Right lobe of liver (tissue), 6 donors: ENCODE data around the gene MRPL14. TPM values are rescaled to one million over a fixed set of nuclear protein-coding genes. Genes with fewer than 3 reads are reported as not detected.
"Not testable (repeated sequence)": the region's sequence is repeated elsewhere in the genome, so short reads cannot be mapped to it uniquely, and the experiment has no call there.

Experiments used
- ATAC-seq, 4 donors: fragments of 200-7000 bp; cut with Tn5 transposase; one replicate each; pipeline ENCODE4 v1.9.1; 2020; ENCODE audit warnings: mild to moderate bottlenecking in 4 of 4, moderate library complexity in 4 of 4
- DNase-seq, 3 donors: peaks; one replicate each; pipeline ENCODE4 v3.0.0-alpha.2; 2020
- H3K27ac ChIP-seq, 3 donors: fragments of 200-600 bp; one replicate each; pipeline ENCODE4 v1.8.0; 2022
- H3K27me3 ChIP-seq, 2 donors: fragments of 200-600 bp; one replicate each; pipeline ENCODE4 v1.8.0; 2022
- H3K36me3 ChIP-seq, 4 donors: fragments of 200-600 bp; sonication (generic) in 1 of 4; one replicate each; pipeline versions ENCODE4 v1.5.1 to v1.8.0; 2017 to 2022; ENCODE audit warnings: control low read depth in 1 of 4
- H3K4me1 ChIP-seq, 4 donors: fragments of 200-600 bp; sonication (generic) in 1 of 4; one replicate each; pipeline versions ENCODE4 v1.5.1 to v1.8.0; 2017 to 2022; ENCODE audit warnings: control low read depth in 1 of 4
- H3K4me3 ChIP-seq, 3 donors: fragments of 200-600 bp; one replicate each; pipeline ENCODE4 v1.8.0; 2022
- H3K9me3 ChIP-seq, 4 donors: fragments of 200-600 bp; sonication (generic) in 1 of 4; one replicate each; pipeline versions ENCODE4 v1.5.1 to v1.8.0; 2017 to 2022; ENCODE audit warnings: control low read depth in 1 of 4
- CTCF ChIP-seq, 4 donors: fragments of 200-600 bp in 3 of 4; fragments of 450-650 bp in 1 of 4; IDR thresholded peaks; one replicate each; pipeline versions ENCODE4 v1.5.1 to v1.8.0; 2016 to 2022; ENCODE audit warnings: antibody characterized with exemption in 4 of 4, mild to moderate bottlenecking in 2 of 4
- POLR2A ChIP-seq: fragments of 450-650 bp; IDR thresholded peaks from one replicate; pipeline ENCODE4 v1.6.1; 2017; ENCODE audit warnings: antibody characterized with exemption, mild to moderate bottlenecking
- WGBS: methylation state at CpG from one replicate; pipeline ENCODE4 v1.1.6; 2018; ENCODE audit warnings: low coverage, low lambda C conversion rate; ENCODE audit not compliant: insufficient coverage; ENCODE audit errors: missing lambda C conversion rate; 5-methylcytosine and 5-hydroxymethylcytosine counted together
- intact Hi-C, 2 donors: fragments of 100-400 bp; cut with DNase I; formaldehyde crosslinking; loops; one replicate each; pipeline versions ENCODE4 v1.11.2 to v1.14.1; 2022
- total RNA-seq, 6 experiments: library from RNA; depleted of rRNA in 2 of 6; stranded (reverse); fragments of >200 nt in 2 of 6; fragmentation: NEBNext Ultra II Directional in 3 of 6; extraction: Animal tissue kit (Norgen Biotek cat#: 25700) in 3 of 6; gene quantifications; one replicate each; pipeline versions ENCODE4 v1.1.0 to v1.2.4, GENCODE V29; 2016 to 2023
- donor health status: DM: no; HTN: yes; CAD: no.
- donor health status: DM: no; HTN: no; CAD: no.
- donor health status: DM: no; HTN: no; CAD: no.
- donor health status: DM: no; HTN: yes; CAD: no.
- donor health status: DM: no; HTN: yes; CAD: no.

MRPL14 gene
- total RNA-seq, 6 experiments from 2014 or later = 26.5 to 70.0 (median 35.4) TPM

GRCh38 chr6:44091981-44092884, 35.0 kb downstream of the MRPL14 start:
- H3K27ac ChIP-seq = peak overlapping the region in 1 of 3 donors; percentile 26

GRCh38 chr6:44091356-44091755, 35.9 kb downstream of the MRPL14 start:
- peaks cover 0 to 24% (median 8%) of the 10 kb centered on the region in 4 donors for H3K4me1 ChIP-seq
- H3K9me3 ChIP-seq, ATAC-seq, intact Hi-C loops, H3K36me3 ChIP-seq, H3K4me3 ChIP-seq, DNase-seq, H3K27ac ChIP-seq, H3K27me3 ChIP-seq: not testable (repeated sequence)
- 90% methylated on average over 2 of the region's 3 CpGs for WGBS

More at GRCh38 chr6:44091981-44092884, 35.0 kb downstream of the MRPL14 start:
- Histone ChIP-seq H3K9me3 (no peaks in the 10 kb centered on the region), H3K4me3 (no peak overlapping the region), H3K36me3 (no peaks in the 10 kb centered on the region), H3K4me1 (peaks cover 0 to 24% (median 5%) of the 10 kb centered on the region in 4 donors), H3K27me3 (no peaks in the 10 kb centered on the region)
- DNase-seq = no peak
- WGBS = 36% methylated on average over 7 of the region's 7 CpGs
- intact Hi-C loops = no loop called here
- TF ChIP-seq POLR2A = no peak
- TF ChIP-seq CTCF (IDR thresholded peaks at IDR 0.05) = no peak
- peak in 1 of 4 donors; percentile 29 for ATAC-seq

- WGBS = 93% methylated on average over 2 of the region's 5 CpGs
- intact Hi-C loops = no loop called here
- DNase-seq (no peak), ATAC-seq (no peak)
- TF ChIP-seq CTCF (IDR thresholded peaks at IDR 0.05) (no peak), POLR2A (no peak)
- H3K4me1 ChIP-seq = peaks cover 0 to 22% (median 6%) of the 10 kb centered on the region in 4 donors
- H3K27me3 ChIP-seq = no peaks in the 10 kb centered on the region
- H3K4me3 ChIP-seq = no peak overlapping the region
- no peaks in the 10 kb centered on the region for H3K9me3 ChIP-seq
- no peak overlapping the region for H3K27ac ChIP-seq
- no peaks in the 10 kb centered on the region for H3K36me3 ChIP-seq
Observed at GRCh38 chr6:44090465-44090864, 36.8 kb downstream of the MRPL14 start.

- Histone ChIP-seq H3K4me3 (no peak overlapping the region), H3K36me3 (no peaks in the 10 kb centered on the region), H3K27ac (no peak overlapping the region), H3K9me3 (no peaks in the 10 kb centered on the region), H3K4me1 (peaks cover 0 to 8% (median 2%) of the 10 kb centered on the region in 4 donors), H3K27me3 (no peaks in the 10 kb centered on the region)
- WGBS = 96% methylated on average over 3 of the region's 11 CpGs
- DNase-seq (no peak), ATAC-seq (no peak)
- TF ChIP-seq CTCF (IDR thresholded peaks at IDR 0.05) = no peak
- no peak for TF ChIP-seq POLR2A
- intact Hi-C loops = loop anchor here in 1 of 2 donors (10.0 kb wide), 1 partner anchor 424 kb away; no protein-coding TSS in a partner anchor
Observed at GRCh38 chr6:44088827-44089590, 38.2 kb downstream of the MRPL14 start.
